NT2/D1 (cell line): ENCODE measurements around the gene CSNK2A1.
"Not testable (repeated sequence)": the region's sequence is repeated elsewhere in the genome, so short reads cannot be mapped to it uniquely, and the experiment has no call there.

Experiments
- DNase-seq: peaks from one replicate; pipeline ENCODE4 v3.0.0-alpha.2; 2011; ENCODE audit warnings: low read depth, low spot score
- H3K27me3 ChIP-seq: 2 replicates; pipeline ENCODE4 v1.6.0; 2011; ENCODE audit warnings: mild to moderate bottlenecking; ENCODE audit not compliant: insufficient read length, insufficient read depth
- H3K36me3 ChIP-seq: 2 replicates; pipeline ENCODE4 v1.6.1; 2011; ENCODE audit warnings: mild to moderate bottlenecking, low read length, mixed read lengths; ENCODE audit not compliant: insufficient read depth, insufficient read length
- H3K4me1 ChIP-seq: 2 replicates; pipeline ENCODE4 v1.5.1; 2011; ENCODE audit not compliant: insufficient read depth, insufficient read length
- H3K4me3 ChIP-seq: 2 replicates; pipeline ENCODE4 v1.5.1; 2011; ENCODE audit warnings: low read depth; ENCODE audit not compliant: insufficient read length
- H3K9ac ChIP-seq: 2 replicates; pipeline ENCODE4 v1.6.0; 2011; ENCODE audit warnings: low read depth; ENCODE audit not compliant: insufficient read length
- H3K9me3 ChIP-seq: 2 replicates; pipeline ENCODE4 v1.5.1; 2011; ENCODE audit warnings: mild to moderate bottlenecking, low read length; ENCODE audit not compliant: insufficient read depth
- SUZ12 ChIP-seq: IDR thresholded peaks from 2 replicates; pipeline ENCODE4 v1.6.1; 2011; ENCODE audit not compliant: insufficient read length, insufficient read depth; ENCODE audit errors: extremely low read depth
- YY1 ChIP-seq: IDR thresholded peaks from 2 replicates; pipeline ENCODE4 v1.6.1; 2011; ENCODE audit not compliant: insufficient read length, insufficient read depth
- ZNF274 ChIP-seq: IDR thresholded peaks from 2 replicates; pipeline ENCODE4 v1.6.1; 2011; ENCODE audit warnings: mild to moderate bottlenecking, low read depth, low read length

Gene CSNK2A1

DNA sequence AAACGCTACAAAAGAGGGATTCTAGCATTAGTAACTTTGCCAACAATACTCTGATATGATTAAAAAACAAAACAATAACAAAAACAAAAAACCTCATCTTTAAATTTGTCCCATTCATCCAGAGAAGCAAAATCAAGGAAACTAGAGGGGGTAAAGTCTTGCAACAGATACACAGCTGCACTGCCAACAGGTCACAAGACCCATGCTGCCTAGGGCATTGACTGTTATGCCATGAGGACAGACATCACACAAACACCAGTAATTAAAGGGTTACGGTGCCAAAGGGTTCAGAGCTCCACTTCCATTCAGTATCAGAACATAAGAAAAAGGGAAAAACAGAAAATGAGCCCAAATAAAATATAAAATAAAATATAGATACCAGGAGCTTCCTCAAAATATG, 82.9 kb downstream of the CSNK2A1 start:
- no peak for DNase-seq
- Histone ChIP-seq H3K9ac (no peak overlapping the region), H3K9me3 (no peaks in the 10 kb centered on the region), H3K27me3 (peaks cover 9% of the 10 kb centered on the region), H3K4me1 (no peaks in the 10 kb centered on the region), H3K36me3 (no peaks in the 10 kb centered on the region), H3K4me3 (no peak overlapping the region)
- TF ChIP-seq SUZ12 (no peak), ZNF274 (no peak), YY1 (no peak)

DNA sequence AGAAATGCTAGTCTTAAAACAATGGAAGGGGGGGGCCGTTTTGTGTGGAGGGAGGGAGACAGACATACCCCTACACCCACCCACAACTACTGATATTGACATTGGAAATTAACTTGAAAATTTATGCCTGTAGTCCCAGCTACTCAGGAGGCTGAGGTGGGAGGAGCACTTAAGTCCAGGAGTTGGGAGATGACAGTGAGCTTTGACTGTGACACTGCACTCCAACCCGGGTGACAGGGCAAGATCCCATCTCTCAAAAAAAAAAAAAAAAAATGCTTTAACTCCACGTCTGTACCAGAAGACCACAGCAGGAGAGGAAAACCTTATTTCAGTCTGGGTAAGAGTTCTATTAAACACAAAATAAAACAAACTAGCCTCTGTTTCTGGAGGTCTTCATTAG, 83.4 kb downstream of the CSNK2A1 start:
- H3K9ac ChIP-seq: no peak overlapping the region
- TF ChIP-seq YY1 (no peak), ZNF274 (no peak), SUZ12 (no peak)
- no peaks in the 10 kb centered on the region for H3K4me1 ChIP-seq
- H3K4me3 ChIP-seq: no peak overlapping the region
- no peaks in the 10 kb centered on the region for H3K9me3 ChIP-seq
- DNase-seq: no peak
- peaks cover 9% of the 10 kb centered on the region for H3K27me3 ChIP-seq
- H3K36me3 ChIP-seq: no peaks in the 10 kb centered on the region

- no peak for DNase-seq
- H3K4me1 ChIP-seq: no peaks in the 10 kb centered on the region
- H3K9me3 ChIP-seq: no peaks in the 10 kb centered on the region
- H3K36me3 ChIP-seq: no peaks in the 10 kb centered on the region
- H3K4me3 ChIP-seq: no peak overlapping the region
- H3K27me3 ChIP-seq: peaks cover 9% of the 10 kb centered on the region
- H3K9ac ChIP-seq: no peak overlapping the region
- no peak for TF ChIP-seq SUZ12
Observed at GRCh38 chr20:458776-459175, 84.8 kb downstream of the CSNK2A1 start.

DNA sequence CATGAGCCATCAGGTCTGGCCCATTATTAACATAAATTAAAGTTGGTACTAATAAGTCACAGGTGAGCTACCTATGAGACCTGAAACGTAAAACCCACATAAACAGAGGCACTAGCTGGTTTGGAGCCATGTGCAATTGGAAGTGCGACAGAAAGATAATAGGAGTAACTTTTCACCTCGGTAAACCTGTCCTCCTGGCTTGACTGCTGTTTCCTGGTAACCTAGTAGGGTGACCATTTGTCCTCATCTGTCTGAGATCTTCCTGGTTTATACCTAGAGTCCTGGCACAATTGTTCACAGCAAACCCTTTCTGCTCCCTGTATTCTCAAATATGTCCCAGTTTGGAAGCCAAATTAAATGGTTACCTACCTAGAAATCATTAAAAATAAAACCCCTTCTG, 88.6 kb downstream of the CSNK2A1 start:
- Histone ChIP-seq H3K9me3 (no peaks in the 10 kb centered on the region), H3K36me3 (peaks cover 4% of the 10 kb centered on the region), H3K9ac (no peak overlapping the region), H3K4me1 (no peaks in the 10 kb centered on the region), H3K27me3 (no peaks in the 10 kb centered on the region), H3K4me3 (no peak overlapping the region)
- no peak for TF ChIP-seq ZNF274
- no peak for TF ChIP-seq SUZ12
- TF ChIP-seq YY1: no peak
- no peak for DNase-seq

DNA sequence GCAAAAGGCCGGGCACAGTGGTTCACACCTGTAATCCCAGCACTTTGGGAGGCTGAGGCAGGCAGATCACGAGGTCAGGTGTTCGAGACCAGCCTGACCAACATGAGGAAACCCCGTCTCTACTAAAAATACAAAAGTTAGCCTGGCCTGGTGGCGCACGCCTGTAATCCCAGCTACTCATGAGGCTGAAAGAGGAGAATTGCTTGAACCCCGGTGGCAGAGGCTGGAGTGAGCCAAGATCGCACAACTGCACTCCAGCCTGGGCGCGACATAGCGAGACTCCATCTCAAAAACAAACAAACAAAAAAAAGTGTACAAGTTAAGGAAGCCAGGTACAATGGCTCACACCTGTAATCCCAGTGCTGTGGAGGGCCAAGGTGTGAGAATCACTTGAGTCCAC, 91.6 kb downstream of the CSNK2A1 start:
- H3K4me3 ChIP-seq, H3K9ac ChIP-seq, DNase-seq, H3K36me3 ChIP-seq, H3K27me3 ChIP-seq, H3K4me1 ChIP-seq, H3K9me3 ChIP-seq: not testable (repeated sequence)

- H3K4me1 ChIP-seq: no peaks in the 10 kb centered on the region
- H3K9ac ChIP-seq: no peak overlapping the region
- no peaks in the 10 kb centered on the region for H3K27me3 ChIP-seq
- no peaks in the 10 kb centered on the region for H3K9me3 ChIP-seq
- no peak for DNase-seq
- peaks cover 47% of the 10 kb centered on the region for H3K36me3 ChIP-seq
- H3K4me3 ChIP-seq: no peak overlapping the region
- no peak for TF ChIP-seq SUZ12
- no peak for TF ChIP-seq YY1
- no peak for TF ChIP-seq ZNF274
Observed at GRCh38 chr20:445514-446336, 97.9 kb downstream of the CSNK2A1 start.

DNA sequence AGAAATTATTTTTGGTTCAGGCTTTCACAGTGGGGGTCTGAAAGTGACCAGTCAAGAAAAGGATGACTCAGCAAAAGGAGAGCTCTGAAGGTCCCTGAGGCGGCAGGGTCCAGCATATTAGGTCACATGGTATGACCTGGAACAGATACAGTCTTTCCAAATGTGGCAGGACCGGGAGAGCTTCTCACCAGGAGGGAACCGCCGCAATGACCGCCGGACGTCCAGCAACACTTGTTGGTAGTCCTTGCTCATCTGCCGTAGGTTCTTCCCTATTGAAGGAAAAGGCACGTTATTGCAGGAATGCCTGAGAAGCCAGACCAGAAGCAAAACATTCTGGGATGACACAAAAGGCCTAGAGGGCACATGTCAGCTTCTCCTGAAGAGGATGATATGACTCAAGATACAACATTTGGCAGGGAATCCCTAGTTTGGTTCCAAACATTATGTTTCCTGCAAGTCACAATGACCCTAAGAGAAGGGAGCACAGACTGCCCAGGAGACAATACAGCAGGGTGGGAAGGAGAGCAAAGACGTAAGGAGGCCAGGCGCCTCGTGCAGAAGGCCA, 98.6 kb downstream of the CSNK2A1 start:
- Histone ChIP-seq H3K9ac (no peak overlapping the region), H3K4me3 (no peak overlapping the region), H3K27me3 (no peaks in the 10 kb centered on the region), H3K9me3 (no peaks in the 10 kb centered on the region), H3K36me3 (peaks cover 54% of the 10 kb centered on the region), H3K4me1 (no peaks in the 10 kb centered on the region)
- DNase-seq: no peak
- TF ChIP-seq SUZ12 (no peak), ZNF274 (no peak), YY1 (no peak)
